ENCODE measurements around the gene PGM1. TPM values are rescaled to one million over a fixed set of nuclear protein-coding genes. Genes with fewer than 3 reads are reported as not detected.
"Not testable (repeated sequence)": the region's sequence is repeated elsewhere in the genome, so short reads cannot be mapped to it uniquely, and the experiment has no call there.

The PGM1 gene
- polyA plus RNA-seq, 1 donor, result 55.7 TPM

GRCh38 chr1:63569068-63569467, 24.1 kb upstream of the PGM1 start:
- no peak overlapping the region for H3K4me3 ChIP-seq (ENCODE audit: low read length)
- no peak for DNase-seq
- no peak overlapping the region for H3K27ac ChIP-seq (ENCODE audit: low read length)
- H3K4me1 ChIP-seq (ENCODE audit: control insufficient read depth, insufficient read depth, low read length), result no peaks in the 10 kb centered on the region
- no peaks in the 10 kb centered on the region for H3K27me3 ChIP-seq (ENCODE audit: control insufficient read depth, insufficient read depth, low read length)
- no peaks in the 10 kb centered on the region for H3K36me3 ChIP-seq (ENCODE audit: control insufficient read depth, insufficient read depth, low read length)
- WGBS (ENCODE audit: insufficient coverage, low lambda C conversion rate), result 89% methylated on average over 3 of the region's 4 CpGs
- H3K9me3 ChIP-seq (ENCODE audit: control insufficient read depth, low read depth, low read length), result no peaks in the 10 kb centered on the region

GRCh38 chr1:63569640-63570316, 23.4 kb upstream of the PGM1 start:
- no peaks in the 10 kb centered on the region for H3K27me3 ChIP-seq (ENCODE audit: control insufficient read depth, insufficient read depth, low read length)
- no peak overlapping the region for H3K27ac ChIP-seq (ENCODE audit: low read length)
- 80% methylated on average over 2 of the region's 3 CpGs for WGBS (ENCODE audit: insufficient coverage, low lambda C conversion rate)
- no peaks in the 10 kb centered on the region for H3K36me3 ChIP-seq (ENCODE audit: control insufficient read depth, insufficient read depth, low read length)
- H3K9me3 ChIP-seq (ENCODE audit: control insufficient read depth, low read depth, low read length), result no peaks in the 10 kb centered on the region
- no peak for DNase-seq
- no peaks in the 10 kb centered on the region for H3K4me1 ChIP-seq (ENCODE audit: control insufficient read depth, insufficient read depth, low read length)
- H3K4me3 ChIP-seq (ENCODE audit: low read length), result no peak overlapping the region

GRCh38 chr1:63572686-63573085, 20.5 kb upstream of the PGM1 start:
- not testable (repeated sequence) for H3K4me1 ChIP-seq (ENCODE audit: control insufficient read depth, insufficient read depth, low read length); H3K27ac ChIP-seq (ENCODE audit: low read length); H3K9me3 ChIP-seq (ENCODE audit: control insufficient read depth, low read depth, low read length); H3K4me3 ChIP-seq (ENCODE audit: low read length); DNase-seq; H3K27me3 ChIP-seq (ENCODE audit: control insufficient read depth, insufficient read depth, low read length); H3K36me3 ChIP-seq (ENCODE audit: control insufficient read depth, insufficient read depth, low read length)
- 80% methylated on average over 1 of the region's 8 CpGs for WGBS (ENCODE audit: insufficient coverage, low lambda C conversion rate)

- H3K4me3 ChIP-seq (ENCODE audit: low read length); H3K9me3 ChIP-seq (ENCODE audit: control insufficient read depth, low read depth, low read length); H3K36me3 ChIP-seq (ENCODE audit: control insufficient read depth, insufficient read depth, low read length); DNase-seq; H3K4me1 ChIP-seq (ENCODE audit: control insufficient read depth, insufficient read depth, low read length); H3K27me3 ChIP-seq (ENCODE audit: control insufficient read depth, insufficient read depth, low read length); H3K27ac ChIP-seq (ENCODE audit: low read length): not testable (repeated sequence)
- no CpG with 5 or more reads among the region's 2 CpGs for WGBS (ENCODE audit: insufficient coverage, low lambda C conversion rate)
Measured at GRCh38 chr1:63574203-63574796, 18.9 kb upstream of the PGM1 start.

DNA sequence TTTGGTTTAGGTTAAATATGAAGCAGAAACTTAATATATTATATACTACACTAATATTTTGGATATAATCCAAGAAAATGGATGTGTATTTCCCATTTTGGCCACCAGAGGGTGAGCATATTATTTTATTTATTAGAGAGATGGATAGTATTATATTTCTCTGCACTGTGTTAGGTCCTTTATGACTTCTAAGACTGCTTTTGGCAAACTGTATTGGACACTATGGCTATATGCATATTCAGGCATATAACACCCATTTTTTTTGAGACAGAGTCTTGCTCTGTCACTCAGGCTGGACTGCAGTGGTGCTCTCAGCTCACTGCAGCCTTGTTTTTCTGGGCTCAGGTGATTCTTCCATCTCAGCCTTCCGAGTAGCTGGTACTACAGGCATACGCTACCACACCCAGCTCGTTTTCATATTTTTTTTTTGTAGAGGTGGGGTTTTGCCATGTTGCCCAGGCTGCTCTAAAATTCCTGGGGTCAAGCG, 17.8 kb upstream of the PGM1 start:
- no peak overlapping the region for H3K4me3 ChIP-seq (ENCODE audit: low read length)
- H3K27me3 ChIP-seq (ENCODE audit: control insufficient read depth, insufficient read depth, low read length), result no peaks in the 10 kb centered on the region
- no CpG with 5 or more reads among the region's 4 CpGs for WGBS (ENCODE audit: insufficient coverage, low lambda C conversion rate)
- H3K27ac ChIP-seq (ENCODE audit: low read length), result no peak overlapping the region
- H3K4me1 ChIP-seq (ENCODE audit: control insufficient read depth, insufficient read depth, low read length), result no peaks in the 10 kb centered on the region
- no peaks in the 10 kb centered on the region for H3K36me3 ChIP-seq (ENCODE audit: control insufficient read depth, insufficient read depth, low read length)
- H3K9me3 ChIP-seq (ENCODE audit: control insufficient read depth, low read depth, low read length), result no peaks in the 10 kb centered on the region
- peak in 1 of 2 donors; percentile 13 for DNase-seq

GRCh38 chr1:63586326-63586725, 6.9 kb upstream of the PGM1 start:
- not testable (repeated sequence) for DNase-seq; H3K4me1 ChIP-seq (ENCODE audit: control insufficient read depth, insufficient read depth, low read length); H3K27ac ChIP-seq (ENCODE audit: low read length); H3K4me3 ChIP-seq (ENCODE audit: low read length); H3K27me3 ChIP-seq (ENCODE audit: control insufficient read depth, insufficient read depth, low read length); H3K36me3 ChIP-seq (ENCODE audit: control insufficient read depth, insufficient read depth, low read length); H3K9me3 ChIP-seq (ENCODE audit: control insufficient read depth, low read depth, low read length)
- no CpG with 5 or more reads among the region's 1 CpG for WGBS (ENCODE audit: insufficient coverage, low lambda C conversion rate)

GRCh38 chr1:63590166-63590560, 3.0 kb upstream of the PGM1 start:
- WGBS (ENCODE audit: insufficient coverage, low lambda C conversion rate), result 83% methylated on average over 1 of the region's 3 CpGs
- DNase-seq, result peak; percentile 13 to 33

DNA sequence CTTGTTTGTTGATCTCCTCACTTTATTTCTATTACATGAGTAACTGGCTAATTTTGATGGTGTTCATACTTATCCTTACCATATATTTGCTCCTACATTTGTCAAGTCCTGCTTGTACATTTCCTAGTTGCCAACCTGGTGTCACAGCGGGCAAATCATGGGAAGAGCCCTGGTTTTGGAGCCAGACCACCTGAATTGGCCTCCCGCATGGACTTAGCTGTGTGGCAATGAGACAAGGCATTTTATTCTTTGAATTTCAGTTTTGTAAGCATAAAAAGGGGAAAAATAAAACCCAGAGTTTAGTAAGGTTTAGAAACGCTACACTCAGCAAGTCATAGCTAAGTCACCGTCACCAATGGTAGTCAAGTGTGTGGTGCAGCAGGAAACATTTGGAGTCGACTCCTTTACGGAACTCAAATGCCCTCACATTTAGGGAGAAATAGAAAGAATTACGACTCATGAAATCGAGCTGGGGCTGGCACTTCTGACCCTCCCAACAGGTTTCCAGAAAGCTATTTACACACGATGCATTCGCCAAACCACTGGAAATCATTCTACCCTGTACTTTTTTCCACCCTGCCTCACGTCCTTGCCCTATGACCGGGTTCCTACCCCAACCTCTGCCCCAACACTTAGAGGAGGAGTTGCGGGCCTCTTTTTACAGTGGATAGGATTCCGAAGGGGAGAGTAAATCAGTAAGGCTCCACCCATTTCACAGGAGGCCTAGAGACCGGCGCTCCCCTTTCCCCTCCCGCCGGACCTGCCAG, 492 bp upstream of the PGM1 start:
- Histone ChIP-seq H3K27me3 (ENCODE audit: control insufficient read depth, insufficient read depth, low read length) (no peaks in the 10 kb centered on the region), H3K4me3 (ENCODE audit: low read length) (peak overlapping the region; percentile 93), H3K27ac (ENCODE audit: low read length) (peak overlapping the region; percentile 94), H3K9me3 (ENCODE audit: control insufficient read depth, low read depth, low read length) (no peaks in the 10 kb centered on the region), H3K36me3 (ENCODE audit: control insufficient read depth, insufficient read depth, low read length) (no peaks in the 10 kb centered on the region), H3K4me1 (ENCODE audit: control insufficient read depth, insufficient read depth, low read length) (peaks cover 9% of the 10 kb centered on the region)
- WGBS (ENCODE audit: insufficient coverage, low lambda C conversion rate), result 100% methylated on average over 2 of the region's 18 CpGs
- DNase-seq, result peak in 1 of 2 donors; percentile 87

More at GRCh38 chr1:63590166-63590560, 3.0 kb upstream of the PGM1 start:
- H3K36me3 ChIP-seq (ENCODE audit: control insufficient read depth, insufficient read depth, low read length), result no peaks in the 10 kb centered on the region
- H3K9me3 ChIP-seq (ENCODE audit: control insufficient read depth, low read depth, low read length), result no peaks in the 10 kb centered on the region
- H3K27me3 ChIP-seq (ENCODE audit: control insufficient read depth, insufficient read depth, low read length), result no peaks in the 10 kb centered on the region
- no peak overlapping the region for H3K4me3 ChIP-seq (ENCODE audit: low read length)
- H3K4me1 ChIP-seq (ENCODE audit: control insufficient read depth, insufficient read depth, low read length), result peaks cover 9% of the 10 kb centered on the region
- H3K27ac ChIP-seq (ENCODE audit: low read length), result no peak overlapping the region

GRCh38 chr1:63593886-63594605, 835 bp downstream of the PGM1 start:
- Histone ChIP-seq H3K9me3 (ENCODE audit: control insufficient read depth, low read depth, low read length) (no peaks in the 10 kb centered on the region), H3K27me3 (ENCODE audit: control insufficient read depth, insufficient read depth, low read length) (no peaks in the 10 kb centered on the region), H3K36me3 (ENCODE audit: control insufficient read depth, insufficient read depth, low read length) (no peaks in the 10 kb centered on the region), H3K4me3 (ENCODE audit: low read length) (peak overlapping the region; percentile 93), H3K27ac (ENCODE audit: low read length) (peak overlapping the region; percentile 94), H3K4me1 (ENCODE audit: control insufficient read depth, insufficient read depth, low read length) (peaks cover 9% of the 10 kb centered on the region)
- peak; percentile 61 to 83 for DNase-seq
- WGBS (ENCODE audit: insufficient coverage, low lambda C conversion rate), result no CpG with 5 or more reads among the region's 55 CpGs

DNA sequence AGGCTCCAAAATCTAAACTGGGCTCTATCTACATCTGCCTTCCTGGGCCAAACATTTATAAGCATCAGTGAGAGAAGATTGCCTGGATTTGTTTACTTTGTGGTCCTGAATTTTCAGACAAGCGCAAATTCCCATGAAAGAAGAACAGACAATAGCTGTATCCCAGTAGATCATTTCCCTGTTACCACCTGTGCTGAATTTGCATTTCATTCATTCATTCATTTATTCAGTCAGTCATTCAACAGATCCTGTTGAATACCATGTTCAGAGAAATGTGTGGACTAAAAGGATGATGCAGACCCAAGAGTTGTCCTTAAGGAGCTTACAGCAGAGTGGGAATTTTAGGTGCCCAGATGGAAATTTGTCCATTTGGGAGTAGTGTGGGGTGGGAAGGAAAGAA, 2.2 kb downstream of the PGM1 start:
- H3K27ac ChIP-seq (ENCODE audit: low read length), result no peak overlapping the region
- DNase-seq, result no peak
- no CpG with 5 or more reads among the region's 1 CpG for WGBS (ENCODE audit: insufficient coverage, low lambda C conversion rate)
- no peaks in the 10 kb centered on the region for H3K27me3 ChIP-seq (ENCODE audit: control insufficient read depth, insufficient read depth, low read length)
- H3K4me3 ChIP-seq (ENCODE audit: low read length), result no peak overlapping the region
- H3K36me3 ChIP-seq (ENCODE audit: control insufficient read depth, insufficient read depth, low read length), result no peaks in the 10 kb centered on the region
- no peaks in the 10 kb centered on the region for H3K9me3 ChIP-seq (ENCODE audit: control insufficient read depth, low read depth, low read length)
- H3K4me1 ChIP-seq (ENCODE audit: control insufficient read depth, insufficient read depth, low read length), result peaks cover 7% of the 10 kb centered on the region

All from large intestine (tissue), 3 donors.